ENCODE measurements around the gene ARL15. TPM values are rescaled to one million over a fixed set of nuclear protein-coding genes. Genes with fewer than 3 reads are reported as not detected.

The ARL15 gene
- total and polyA plus RNA-seq, 2 donors: 25.4 to 91.4 TPM

DNA sequence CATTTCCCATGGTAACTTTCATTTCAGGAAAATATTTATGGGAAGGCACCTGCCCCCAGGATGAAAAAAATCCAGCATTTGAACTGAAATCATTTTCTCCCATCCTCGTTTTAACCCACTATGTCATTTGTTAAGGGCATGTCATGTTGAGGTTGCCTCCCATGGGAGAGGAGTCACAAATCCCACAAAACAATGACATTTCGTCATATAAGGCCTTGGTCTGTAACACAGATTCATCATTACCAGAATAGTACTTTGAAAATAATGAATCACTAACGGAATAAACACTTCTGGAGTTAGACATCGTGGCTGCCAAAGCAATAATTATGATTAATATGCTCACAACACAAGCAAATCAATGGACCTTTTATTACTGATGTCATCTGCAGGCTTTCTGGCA lies 475.9 kb downstream of the ARL15 start:
- Histone ChIP-seq H3K4me1 (ENCODE audit: insufficient read depth) (no peaks in the 10 kb centered on the region), H3K27ac (ENCODE audit: low read depth) (no peak overlapping the region), H3K36me3 (ENCODE audit: insufficient read depth) (no peaks in the 10 kb centered on the region), H3K4me3 (ENCODE audit: low read depth, low read length) (no peak overlapping the region)
- 79% methylated on average over 4 of the region's 4 CpGs for WGBS
- DNase-seq (ENCODE audit: extremely low spot score): no peak

Small RNA genes lying within 50 kb of the gene (small RNA-seq; reads per million reads assigned to genes)
- gene AC008873.1 (not detected), gene MIR4459 (not detected), gene MIR581 (not detected), gene RNU6-272P (not detected)

Other genes starting within 250 kb of the ARL15 start
- 12.4 TPM for gene HSPB3, start 145.1 kb upstream of the ARL15 start, total RNA-seq
- gene HSPB3, start 145.1 kb upstream of the ARL15 start, polyA plus RNA-seq: 2.2 TPM
- gene SNX18, start 207.2 kb upstream of the ARL15 start, total RNA-seq: 43.6 TPM
- gene SNX18, start 207.2 kb upstream of the ARL15 start, polyA plus RNA-seq: 17.2 TPM